Measurements from ENCODE around the gene ZDHHC14.

Gene ZDHHC14

DNA sequence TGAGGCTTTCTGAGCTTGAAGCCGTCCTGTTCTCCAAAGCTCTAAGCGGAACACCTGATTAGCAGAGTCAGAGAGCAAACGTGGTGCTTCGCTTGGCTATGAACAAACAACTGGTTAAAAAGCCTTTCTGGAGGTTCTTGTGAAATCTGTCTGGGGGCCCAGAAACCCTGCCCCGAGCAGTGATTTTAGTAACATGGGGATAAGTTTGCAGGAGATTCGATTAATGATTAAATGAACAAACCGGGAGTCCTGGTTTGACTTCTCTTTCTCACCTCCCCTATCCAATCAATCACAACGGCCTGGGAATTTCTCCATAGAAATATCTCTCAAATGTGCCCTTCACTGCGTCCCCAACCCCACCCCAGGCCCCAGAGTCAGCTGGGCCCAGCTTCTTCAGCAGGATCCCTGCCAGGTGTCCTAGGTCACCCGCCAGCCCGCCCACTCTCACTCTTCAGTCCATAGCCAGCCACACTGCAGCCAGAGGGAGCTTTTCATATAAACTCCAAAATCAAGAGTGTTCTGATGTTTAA, 43.6 kb downstream of the ZDHHC14 start:
- H3K27ac ChIP-seq (ENCODE audit: low read depth, low read length): no peak overlapping the region
- no peaks in the 10 kb centered on the region for H3K36me3 ChIP-seq (ENCODE audit: control insufficient read depth, insufficient read depth, low read length)
- no peaks in the 10 kb centered on the region for H3K4me1 ChIP-seq (ENCODE audit: control insufficient read depth, insufficient read depth, low read length)
- H3K4me3 ChIP-seq (ENCODE audit: low read length): no peak overlapping the region
- H3K9ac ChIP-seq (ENCODE audit: low read length): no peak overlapping the region
- no peaks in the 10 kb centered on the region for H3K27me3 ChIP-seq (ENCODE audit: control insufficient read depth, insufficient read depth, low read length)

- Histone ChIP-seq H3K36me3 (ENCODE audit: control insufficient read depth, insufficient read depth, low read length) (no peaks in the 10 kb centered on the region), H3K9ac (ENCODE audit: low read length) (no peak overlapping the region), H3K27me3 (ENCODE audit: control insufficient read depth, insufficient read depth, low read length) (no peaks in the 10 kb centered on the region), H3K4me3 (ENCODE audit: low read length) (no peak overlapping the region), H3K4me1 (ENCODE audit: control insufficient read depth, insufficient read depth, low read length) (no peaks in the 10 kb centered on the region), H3K27ac (ENCODE audit: low read depth, low read length) (no peak overlapping the region)
These were observed 47.0 kb downstream of the ZDHHC14 start for GRCh38 chr6:157427969-157428368.

GRCh38 chr6:157428427-157429202, 47.6 kb downstream of the ZDHHC14 start:
- no peaks in the 10 kb centered on the region for H3K36me3 ChIP-seq (ENCODE audit: control insufficient read depth, insufficient read depth, low read length)
- no peaks in the 10 kb centered on the region for H3K27me3 ChIP-seq (ENCODE audit: control insufficient read depth, insufficient read depth, low read length)
- H3K27ac ChIP-seq (ENCODE audit: low read depth, low read length): no peak overlapping the region
- H3K9ac ChIP-seq (ENCODE audit: low read length): no peak overlapping the region
- H3K4me1 ChIP-seq (ENCODE audit: control insufficient read depth, insufficient read depth, low read length): no peaks in the 10 kb centered on the region
- no peak overlapping the region for H3K4me3 ChIP-seq (ENCODE audit: low read length)

DNA sequence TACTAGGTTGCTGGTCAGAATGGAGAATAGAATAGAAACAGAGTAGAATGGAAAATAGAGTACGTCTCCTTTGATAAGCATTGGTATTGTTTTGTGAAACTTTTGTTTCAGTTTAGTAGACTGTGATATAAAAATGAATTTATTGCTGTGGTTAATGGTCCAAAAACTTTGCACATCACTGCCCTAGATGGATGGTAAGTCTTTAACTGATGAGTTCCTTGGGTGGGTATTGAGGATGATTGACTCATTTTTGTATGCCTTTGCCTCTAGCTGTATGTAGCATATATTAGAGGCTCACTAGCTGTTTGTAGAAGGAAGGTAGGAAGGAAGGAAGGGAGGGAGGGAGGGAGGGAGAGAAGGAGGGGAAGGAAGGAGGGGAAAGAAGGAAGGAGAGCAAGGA, 48.3 kb downstream of the ZDHHC14 start:
- Histone ChIP-seq H3K4me1 (ENCODE audit: control insufficient read depth, insufficient read depth, low read length) (no peaks in the 10 kb centered on the region), H3K4me3 (ENCODE audit: low read length) (no peak overlapping the region)

DNA sequence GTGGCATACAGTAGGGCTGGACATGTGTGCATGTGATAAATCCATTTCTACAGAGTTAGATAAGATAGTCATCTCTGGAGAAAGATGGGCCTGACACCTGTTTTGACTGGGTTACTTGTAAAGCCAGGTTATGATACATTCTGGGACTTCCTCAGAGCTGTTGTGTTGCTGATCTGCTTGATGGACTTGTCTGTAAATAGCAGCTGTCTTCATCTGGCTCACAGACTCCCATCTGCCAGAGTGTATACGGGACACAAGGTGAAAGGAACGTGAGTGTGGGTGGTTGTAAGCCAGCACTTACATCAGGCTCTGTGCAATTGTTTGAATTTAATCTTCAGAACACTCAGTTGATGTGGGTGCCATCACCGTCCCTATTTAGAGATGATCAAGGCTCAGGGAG, 49.8 kb downstream of the ZDHHC14 start:
- Histone ChIP-seq H3K27ac (ENCODE audit: low read depth, low read length) (no peak overlapping the region), H3K36me3 (ENCODE audit: control insufficient read depth, insufficient read depth, low read length) (no peaks in the 10 kb centered on the region), H3K4me3 (ENCODE audit: low read length) (no peak overlapping the region), H3K27me3 (ENCODE audit: control insufficient read depth, insufficient read depth, low read length) (no peaks in the 10 kb centered on the region), H3K4me1 (ENCODE audit: control insufficient read depth, insufficient read depth, low read length) (no peaks in the 10 kb centered on the region), H3K9ac (ENCODE audit: low read length) (no peak overlapping the region)

More for the DNA sequence above, 48.3 kb downstream of the ZDHHC14 start:
- H3K36me3 ChIP-seq (ENCODE audit: control insufficient read depth, insufficient read depth, low read length): no peaks in the 10 kb centered on the region
- H3K27me3 ChIP-seq (ENCODE audit: control insufficient read depth, insufficient read depth, low read length): no peaks in the 10 kb centered on the region
- H3K27ac ChIP-seq (ENCODE audit: low read depth, low read length): no peak overlapping the region
- no peak overlapping the region for H3K9ac ChIP-seq (ENCODE audit: low read length)

DNA sequence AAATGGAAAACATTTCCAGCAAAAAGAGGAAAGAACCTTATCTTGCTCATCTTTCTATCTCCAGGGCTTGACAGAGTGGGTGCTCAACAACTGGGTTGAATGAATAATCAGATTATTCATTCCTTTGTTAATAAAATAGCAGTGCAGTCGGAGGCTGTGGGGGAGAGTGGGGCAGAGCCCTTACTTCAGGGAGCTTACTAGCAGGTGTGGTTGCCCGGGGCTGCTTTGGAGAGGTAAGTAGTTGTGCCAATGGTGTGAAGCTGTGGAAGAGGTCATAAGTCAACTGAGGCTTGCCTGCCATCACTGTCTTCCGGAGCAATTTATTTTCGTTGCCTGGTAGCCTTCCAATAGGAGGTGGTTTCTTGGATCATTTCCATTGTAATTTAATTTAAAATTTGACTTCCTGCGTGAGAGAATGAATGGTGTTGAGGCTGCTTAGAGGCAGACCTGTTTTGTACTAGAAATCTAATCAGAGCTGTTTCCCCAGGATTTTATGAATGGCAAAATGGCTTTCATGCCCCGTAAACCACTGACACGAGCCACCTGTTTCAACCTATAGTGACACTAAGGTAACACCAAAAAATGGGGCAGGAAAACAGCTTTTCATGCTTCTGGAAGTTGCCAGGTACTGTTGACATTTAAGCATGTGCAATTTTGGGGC, 51.4 kb downstream of the ZDHHC14 start:
- Histone ChIP-seq H3K27me3 (ENCODE audit: control insufficient read depth, insufficient read depth, low read length) (no peaks in the 10 kb centered on the region), H3K4me3 (ENCODE audit: low read length) (no peak overlapping the region), H3K27ac (ENCODE audit: low read depth, low read length) (no peak overlapping the region), H3K9ac (ENCODE audit: low read length) (no peak overlapping the region), H3K36me3 (ENCODE audit: control insufficient read depth, insufficient read depth, low read length) (no peaks in the 10 kb centered on the region), H3K4me1 (ENCODE audit: control insufficient read depth, insufficient read depth, low read length) (peaks cover 3% of the 10 kb centered on the region)

GRCh38 chr6:157432892-157433265, 51.9 kb downstream of the ZDHHC14 start:
- no peak overlapping the region for H3K4me3 ChIP-seq (ENCODE audit: low read length)
- H3K27me3 ChIP-seq (ENCODE audit: control insufficient read depth, insufficient read depth, low read length): no peaks in the 10 kb centered on the region
- H3K36me3 ChIP-seq (ENCODE audit: control insufficient read depth, insufficient read depth, low read length): no peaks in the 10 kb centered on the region
- H3K9ac ChIP-seq (ENCODE audit: low read length): no peak overlapping the region
- peaks cover 3% of the 10 kb centered on the region for H3K4me1 ChIP-seq (ENCODE audit: control insufficient read depth, insufficient read depth, low read length)
- no peak overlapping the region for H3K27ac ChIP-seq (ENCODE audit: low read depth, low read length)

GRCh38 chr6:157433678-157434081, 52.7 kb downstream of the ZDHHC14 start:
- Histone ChIP-seq H3K27ac (ENCODE audit: low read depth, low read length) (no peak overlapping the region), H3K4me3 (ENCODE audit: low read length) (no peak overlapping the region), H3K9ac (ENCODE audit: low read length) (no peak overlapping the region), H3K27me3 (ENCODE audit: control insufficient read depth, insufficient read depth, low read length) (no peaks in the 10 kb centered on the region), H3K36me3 (ENCODE audit: control insufficient read depth, insufficient read depth, low read length) (no peaks in the 10 kb centered on the region), H3K4me1 (ENCODE audit: control insufficient read depth, insufficient read depth, low read length) (peaks cover 3% of the 10 kb centered on the region)

DNA sequence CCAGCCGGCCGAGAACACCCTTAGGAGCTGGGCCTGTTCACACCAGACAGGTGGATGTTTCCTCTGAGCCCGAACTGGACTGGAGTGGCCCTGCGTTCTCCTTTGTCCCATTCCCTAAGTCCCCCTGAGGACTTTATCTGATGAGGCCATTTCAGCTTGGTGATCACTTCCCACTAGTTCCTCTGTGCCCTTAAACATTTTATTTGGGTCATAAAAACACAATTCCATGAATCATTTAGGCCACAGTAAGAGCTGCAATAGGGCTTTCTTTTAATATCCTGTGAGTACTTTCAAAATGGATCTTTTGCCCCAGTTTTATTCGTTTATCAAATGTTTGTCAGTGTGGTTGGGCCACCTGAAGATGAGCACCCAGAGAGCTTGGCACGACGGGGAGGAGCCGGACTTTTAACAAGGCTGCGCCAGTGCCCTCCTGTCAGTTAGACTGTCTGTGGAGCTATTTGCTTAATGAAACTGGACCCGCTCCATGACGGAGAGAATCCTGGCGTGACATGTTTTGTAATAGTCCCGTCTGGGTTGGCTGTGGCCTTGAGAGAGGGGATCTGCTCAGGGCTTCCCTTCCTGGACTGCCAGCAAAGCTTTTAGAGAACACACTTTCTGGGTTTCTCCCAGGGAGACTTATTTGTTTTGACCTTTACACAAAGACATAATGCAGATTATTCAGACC, 53.5 kb downstream of the ZDHHC14 start:
- H3K4me1 ChIP-seq (ENCODE audit: control insufficient read depth, insufficient read depth, low read length): peaks cover 3% of the 10 kb centered on the region
- H3K36me3 ChIP-seq (ENCODE audit: control insufficient read depth, insufficient read depth, low read length): no peaks in the 10 kb centered on the region
- no peak overlapping the region for H3K9ac ChIP-seq (ENCODE audit: low read length)
- no peaks in the 10 kb centered on the region for H3K27me3 ChIP-seq (ENCODE audit: control insufficient read depth, insufficient read depth, low read length)
- H3K4me3 ChIP-seq (ENCODE audit: low read length): no peak overlapping the region
- peak overlapping the region; percentile 17 for H3K27ac ChIP-seq (ENCODE audit: low read depth, low read length)

GRCh38 chr6:157436219-157436943, 55.4 kb downstream of the ZDHHC14 start:
- Histone ChIP-seq H3K27ac (ENCODE audit: low read depth, low read length) (no peak overlapping the region), H3K36me3 (ENCODE audit: control insufficient read depth, insufficient read depth, low read length) (no peaks in the 10 kb centered on the region), H3K9ac (ENCODE audit: low read length) (no peak overlapping the region), H3K4me3 (ENCODE audit: low read length) (no peak overlapping the region), H3K27me3 (ENCODE audit: control insufficient read depth, insufficient read depth, low read length) (no peaks in the 10 kb centered on the region), H3K4me1 (ENCODE audit: control insufficient read depth, insufficient read depth, low read length) (peaks cover 3% of the 10 kb centered on the region)

DNA sequence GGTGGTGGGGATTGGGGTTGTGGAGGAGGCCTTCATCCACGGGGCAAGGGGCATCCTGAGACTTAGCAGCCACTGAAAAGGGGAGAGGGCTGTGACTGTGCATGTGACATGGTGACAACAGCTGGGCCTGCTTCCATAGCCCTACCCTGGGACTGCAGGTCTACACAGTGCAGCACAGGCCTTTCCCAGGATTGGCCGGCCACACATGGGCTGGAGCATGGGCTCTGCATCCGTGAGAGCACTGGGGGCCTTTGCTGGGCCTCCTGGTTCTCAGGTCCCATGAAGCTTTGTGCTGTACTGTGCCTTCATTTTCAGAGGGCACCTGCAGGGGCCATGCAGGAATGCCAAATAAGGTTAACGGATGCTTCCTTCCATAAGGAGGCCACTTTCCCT, 56.0 kb downstream of the ZDHHC14 start:
- Histone ChIP-seq H3K27me3 (ENCODE audit: control insufficient read depth, insufficient read depth, low read length) (no peaks in the 10 kb centered on the region), H3K4me3 (ENCODE audit: low read length) (no peak overlapping the region), H3K27ac (ENCODE audit: low read depth, low read length) (no peak overlapping the region), H3K9ac (ENCODE audit: low read length) (no peak overlapping the region), H3K4me1 (ENCODE audit: control insufficient read depth, insufficient read depth, low read length) (peaks cover 3% of the 10 kb centered on the region), H3K36me3 (ENCODE audit: control insufficient read depth, insufficient read depth, low read length) (no peaks in the 10 kb centered on the region)

- H3K36me3 ChIP-seq (ENCODE audit: control insufficient read depth, insufficient read depth, low read length): no peaks in the 10 kb centered on the region
- H3K27ac ChIP-seq (ENCODE audit: low read depth, low read length): no peak overlapping the region
- H3K4me1 ChIP-seq (ENCODE audit: control insufficient read depth, insufficient read depth, low read length): peaks cover 3% of the 10 kb centered on the region
- no peaks in the 10 kb centered on the region for H3K27me3 ChIP-seq (ENCODE audit: control insufficient read depth, insufficient read depth, low read length)
- no peak overlapping the region for H3K4me3 ChIP-seq (ENCODE audit: low read length)
- no peak overlapping the region for H3K9ac ChIP-seq (ENCODE audit: low read length)
These were observed 57.7 kb downstream of the ZDHHC14 start for GRCh38 chr6:157438611-157439111.
